K562 (cell line): ENCODE data around the gene TSPAN12. TPM values are rescaled to one million over a fixed set of nuclear protein-coding genes. Genes with fewer than 3 reads are reported as not detected.

Experiments used
- ATAC-seq: fragments of 200-7000 bp; cut with Tn5 transposase; 3 replicates; pipeline ENCODE4 v1.9.1; 2020; ENCODE audit warnings: moderate library complexity
- BruUV-seq: library from RNA; stranded (reverse); fragments of 400-500 nt; replicated peaks from 2 replicates; lab custom pipeline; 2021; lab: Mats Ljungman, UMichigan
- CTCF ChIA-PET: fragments of 300-600 bp; formaldehyde crosslinking; extraction: SDS; loops from one replicate; lab custom pipeline; 2021; ENCODE audit warnings: low intra/inter-chr PET ratio; lab: Yijun Ruan, JAX
- POLR2A ChIA-PET: fragments of 300-600, 350-650 bp; sonication (Branson Sonifier 250); formaldehyde crosslinking; extraction: SDS; loops from one replicate; lab custom pipeline; 2021; ENCODE audit warnings: antibody characterized with exemption, inconsistent platforms; lab: Yijun Ruan, JAX
- DNase-seq, 4 experiments: peaks; one replicate each; pipeline versions ENCODE4 v3.0.0 to v3.0.0-alpha.2; 2011 to 2018; ENCODE audit warnings: low spot score in 3 of 4, mixed read lengths in 3 of 4; ENCODE audit errors: extremely low read depth in 1 of 4
- FAIRE-seq: peaks from 2 replicates; lab custom pipeline; 2011; peaks lifted over from hg19 to GRCh38; lab: Jason Lieb, UNC
- H2AFZ ChIP-seq: 2 replicates; pipeline ENCODE4 v1.6.0; 2011; ENCODE audit warnings: low read depth, low read length, control low read depth, inconsistent platforms
- H3K27ac ChIP-seq: fragments of 200-600 bp; 3 replicates; pipeline ENCODE4 v1.8.0; 2011; ENCODE audit warnings: low read depth, mild to moderate bottlenecking, control low read depth, inconsistent platforms, low read length, moderate library complexity, mixed read lengths; ENCODE audit errors: extremely low read depth
- H3K27me3 ChIP-seq, 2 experiments: fragments of 300-600 bp in 1 of 2; 2 replicates in 1 of 2; 3 replicates in 1 of 2; pipeline versions ENCODE4 v1.6.0 to v1.8.0; 2011; ENCODE audit warnings: inconsistent platforms in 2 of 2, low read length in 2 of 2, mild to moderate bottlenecking in 1 of 2, mixed read lengths in 1 of 2, moderate library complexity in 1 of 2; ENCODE audit not compliant: control insufficient read depth in 2 of 2, insufficient read depth in 2 of 2
- H3K36me3 ChIP-seq: fragments of 300-600 bp; 3 replicates; pipeline ENCODE4 v1.8.0; 2011; ENCODE audit warnings: mild to moderate bottlenecking, low read length, inconsistent platforms; ENCODE audit not compliant: control insufficient read depth, insufficient read depth
- H3K4me1 ChIP-seq, 2 experiments: fragments of 200-600 bp in 1 of 2; replicated peaks in 1 of 2; 2 replicates in 1 of 2; 3 replicates in 1 of 2; pipeline versions ENCODE4 v1.5.1 to v1.8.0; 2011; ENCODE audit warnings: inconsistent platforms in 2 of 2, low read length in 2 of 2, mild to moderate bottlenecking in 1 of 2, mixed read lengths in 1 of 2, moderate library complexity in 1 of 2; ENCODE audit not compliant: control insufficient read depth in 2 of 2, insufficient read depth in 2 of 2
- H3K4me2 ChIP-seq: 2 replicates; pipeline ENCODE4 v1.6.1; 2011; ENCODE audit warnings: low read length, control low read depth, inconsistent platforms, mixed read lengths; ENCODE audit not compliant: insufficient read depth
- H3K4me3 ChIP-seq: fragments of 200-600 bp; sonication (generic), shearing (Covaris generic); 2 replicates; pipeline ENCODE4 v1.5.1; 2016; ENCODE audit warnings: control low read depth, inconsistent platforms
- H3K79me2 ChIP-seq: fragments of 200-600 bp; 3 replicates; pipeline ENCODE4 v1.8.0; 2011; ENCODE audit warnings: low read length, inconsistent platforms; ENCODE audit not compliant: control insufficient read depth, insufficient read depth
- H3K9ac ChIP-seq, 2 experiments: 2 replicates each; pipeline versions ENCODE4 v1.6.0 to v1.6.1; 2011; ENCODE audit warnings: low read depth in 2 of 2, low read length in 2 of 2, control low read depth in 1 of 2, inconsistent platforms in 1 of 2, mild to moderate bottlenecking in 1 of 2, mixed read lengths in 1 of 2; ENCODE audit not compliant: insufficient read depth in 1 of 2
- H3K9me1 ChIP-seq: one replicate; pipeline ENCODE4 v1.6.0; 2011; ENCODE audit warnings: inconsistent platforms, mild to moderate bottlenecking, low read length, moderate library complexity; ENCODE audit not compliant: control insufficient read depth, insufficient read depth
- H3K9me3 ChIP-seq: replicated peaks from 2 replicates; pipeline ENCODE4 v1.5.1; 2011; ENCODE audit warnings: low read depth, low read length, inconsistent platforms; ENCODE audit not compliant: control insufficient read depth, insufficient read depth
- H4K20me1 ChIP-seq: replicated peaks from 2 replicates; pipeline ENCODE4 v1.6.1; 2011; ENCODE audit warnings: low read length, inconsistent platforms, mixed read lengths; ENCODE audit not compliant: control insufficient read depth, insufficient read depth
- HBP1 ChIP-seq: fragments of 450-650 bp; formaldehyde crosslinking; IDR thresholded peaks from 2 replicates; pipeline ENCODE4 v1.4.0; 2022; ENCODE audit warnings: missing genetic modification characterization
- HDAC1 ChIP-seq, 2 experiments: fragments of 450-650 bp; IDR thresholded peaks; 2 replicates each; pipeline ENCODE4 v1.6.1; 2016 to 2017; ENCODE audit warnings: inconsistent platforms in 1 of 2, mild to moderate bottlenecking in 1 of 2, moderate library complexity in 1 of 2
- HNRNPLL ChIP-seq: fragments of 200-400 bp; formaldehyde crosslinking; IDR thresholded peaks from 2 replicates; pipeline ENCODE4 v1.6.1; 2017; ENCODE audit warnings: low read length, low read depth, mild to moderate bottlenecking; ENCODE audit not compliant: poor library complexity, severe bottlenecking
- POLR2AphosphoS2 ChIP-seq: IDR thresholded peaks from 2 replicates; pipeline ENCODE4 v1.6.1; 2012; ENCODE audit warnings: low read length, improper control_type of control experiment
- SFPQ ChIP-seq: fragments of 200-400 bp; formaldehyde crosslinking; IDR thresholded peaks from 2 replicates; pipeline ENCODE4 v1.6.1; 2017; ENCODE audit warnings: mild to moderate bottlenecking, low read depth, low read length, moderate library complexity
- TRIM28 ChIP-seq: fragments of 450-650 bp; IDR thresholded peaks from 2 replicates; pipeline ENCODE4 v1.6.1; 2017
- ZNF263 ChIP-seq: sonication (generic); formaldehyde crosslinking; IDR thresholded peaks from 2 replicates; pipeline ENCODE4 v1.8.0; 2022; ENCODE audit warnings: mild to moderate bottlenecking, missing genetic modification reagents, borderline replicate concordance
- ZNF277 ChIP-seq: fragments of 250-450 bp; sonication (Bioruptor Pico); IDR thresholded peaks from 2 replicates; pipeline ENCODE4 v1.8.0; 2022; ENCODE audit warnings: inconsistent platforms, mild to moderate bottlenecking, moderate library complexity, borderline replicate concordance
- WGBS: fragments of 100-300 bp; shearing (Covaris generic); methylation state at CpG from one replicate; pipeline ENCODE4 v1.1.6; 2016; ENCODE audit warnings: low coverage, mixed read lengths; ENCODE audit not compliant: insufficient coverage; ENCODE audit errors: missing lambda C conversion rate; 5-methylcytosine and 5-hydroxymethylcytosine counted together
- in situ Hi-C: fragments of 300-500 bp; cut with MboI; formaldehyde crosslinking; loops from 4 replicates; pipeline ENCODE4 v1.15.0; 2018; ENCODE audit warnings: inconsistent platforms, mixed read lengths
- intact Hi-C: fragments of 100-400 bp; cut with micrococcal nuclease; formaldehyde crosslinking; loops from 2 replicates; pipeline ENCODE4 v1.14.2; 2022
- polyA plus RNA-seq, 8 experiments: library from polyadenylated mRNA; depleted of rRNA in 4 of 8; stranded (reverse) in 5 of 8; unstranded in 3 of 8; fragments of >200 nt; fragmentation: Nextera tagmentation in 2 of 8; fragmentation: Illumina TruSeq in 1 of 8; extraction: Ambion mirVana in 2 of 8; extraction: Trizol in 1 of 8; gene quantifications; 2 replicates each; pipeline versions ENCODE4 v1.2.1 to v1.2.3, GENCODE V29; 2011 to 2014; ENCODE audit warnings: inconsistent platforms in 1 of 8, missing spikeins in 1 of 8
- total RNA-seq, 7 experiments: library from RNA; depleted of rRNA in 6 of 7; stranded (reverse); fragments of >200 nt in 6 of 7; fragmentation: Illumina TruSeq in 2 of 7; extraction: Trizol in 2 of 7; gene quantifications; 2 replicates each; pipeline versions ENCODE4 v1.2.1 to v1.2.3, GENCODE V29; 2011 to 2021; ENCODE audit warnings: low replicate concordance in 1 of 7

Gene TSPAN12
- total and polyA plus RNA-seq, 9 of the 15 experiments (the other 6 are each of a cell fraction or from before 2014, with no cell fraction given) = 0.13 to 1.7 (median 0.35) TPM; not detected in 1

GRCh38 chr7:120862987-120863590 is 5.1 kb upstream of the TSPAN12 start:
- no TSS peak for BruUV-seq
- Histone ChIP-seq H3K4me3 (no peak overlapping the region), H4K20me1 (no peaks in the 10 kb centered on the region), H3K27ac (no peak overlapping the region), H3K36me3 (no peaks in the 10 kb centered on the region), H3K9me3 (no peaks in the 10 kb centered on the region), H3K79me2 (no peaks in the 10 kb centered on the region), H3K9ac (no peak overlapping the region), H3K9me1 (no peaks in the 10 kb centered on the region), H2AFZ (no peak overlapping the region), H3K27me3 (peaks cover 0 to 6% of the 10 kb centered on the region in 2 experiments; a peak in 2 of 5 replicates), H3K4me2 (no peak overlapping the region), H3K4me1 (peaks cover 0 to under 1% of the 10 kb centered on the region in 2 experiments; a peak in 1 of 5 replicates)
- POLR2A ChIA-PET = no interaction called here
- FAIRE-seq (no peak), DNase-seq (no peak), ATAC-seq (no peak)
- in situ Hi-C loops = no loop called here
- 0% methylated on average over 3 of the region's 3 CpGs for WGBS
- no peak for TF ChIP-seq ZNF277
- TF ChIP-seq HDAC1 (IDR thresholded peaks at IDR 0.05) = no peak
- TF ChIP-seq ZNF263 (CRISPR knock-in tag) = no peak
- no peak for TF ChIP-seq POLR2AphosphoS2
- TF ChIP-seq TRIM28 = no peak
- no peak for TF ChIP-seq SFPQ
- no peak for TF ChIP-seq HBP1 (CRISPR knock-in tag)
- TF ChIP-seq HNRNPLL = no peak
- CTCF ChIA-PET = no interaction called here
- intact Hi-C loops = no loop called here
